SH-SY5Y (cell line): Measurements from ENCODE around the gene RAPGEF3.

Source experiments
- GATA2 ChIP-seq: IDR thresholded peaks from 2 replicates; pipeline ENCODE4 v1.6.1; 2011; ENCODE audit warnings: mild to moderate bottlenecking, low read depth, low read length
- GATA3 ChIP-seq: IDR thresholded peaks from 2 replicates; pipeline ENCODE4 v1.6.1; 2011; ENCODE audit warnings: low read depth, mild to moderate bottlenecking, low read length, moderate library complexity

DNA sequence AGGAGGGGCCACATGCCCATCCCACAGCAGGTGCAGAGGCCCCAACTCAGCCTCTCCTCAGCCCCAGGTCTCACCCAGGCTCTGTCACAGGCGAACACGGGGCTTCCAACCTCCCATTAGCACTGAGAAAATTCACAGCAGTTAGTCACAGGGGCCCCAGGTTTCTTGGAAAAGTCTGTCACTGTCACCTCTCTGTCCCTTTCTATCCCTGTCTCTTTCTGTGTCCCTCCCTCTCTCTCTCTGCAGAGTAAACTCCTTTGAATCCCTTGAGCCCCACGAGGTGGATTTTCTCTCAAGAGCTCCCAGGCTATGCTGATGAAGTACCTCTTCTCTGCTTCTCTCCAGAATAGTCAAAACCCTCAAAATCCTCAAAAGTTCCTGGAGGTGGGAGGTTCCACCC lies 19.4 kb downstream of the RAPGEF3 start:
- no peak for TF ChIP-seq GATA2
- TF ChIP-seq GATA3 = no peak
